GM23338 (cell line): Measurements from ENCODE around the gene CABCOCO1.

Experiments
- CREB1 ChIP-seq: fragments of 250-450 bp; sonication (Bioruptor Pico); IDR thresholded peaks from 2 replicates; pipeline ENCODE4 v1.5.0; 2020; ENCODE audit warnings: low read depth, mild to moderate bottlenecking, moderate library complexity
- CTCF ChIP-seq, 2 experiments: fragments of 200-600 bp in 1 of 2; sonication (generic) in 1 of 2; conservative IDR thresholded peaks; 2 replicates each; pipeline versions ENCODE4 v1.5.1 to v1.6.1; 2016 to 2017; ENCODE audit warnings: antibody characterized with exemption in 2 of 2, low read depth in 2 of 2, mild to moderate bottlenecking in 2 of 2, moderate library complexity in 1 of 2
- EZH2 ChIP-seq: fragments of 200-600 bp; sonication (generic); IDR thresholded peaks from one replicate; pipeline ENCODE4 v1.8.0; 2017; ENCODE audit warnings: antibody characterized with exemption, mild to moderate bottlenecking, low read depth; ENCODE audit not compliant: unreplicated experiment
- EZH2phosphoT487 ChIP-seq: fragments of 200-600 bp; sonication (generic); IDR thresholded peaks from one replicate; pipeline ENCODE4 v1.8.1; 2018; ENCODE audit warnings: antibody characterized with exemption; ENCODE audit not compliant: unreplicated experiment
- NANOG ChIP-seq: IDR thresholded peaks from 2 replicates; pipeline ENCODE4 v1.6.1; 2016; ENCODE audit warnings: antibody characterized with exemption, borderline replicate concordance
- POLR2AphosphoS5 ChIP-seq: IDR thresholded peaks from 2 replicates; pipeline ENCODE4 v1.6.1; 2016; ENCODE audit warnings: antibody characterized with exemption, low read depth
- ZNF331 ChIP-seq: fragments of 250-450 bp; sonication (Bioruptor Pico); IDR thresholded peaks from 2 replicates; pipeline ENCODE4 v1.5.0; 2020; ENCODE audit warnings: low read depth, mild to moderate bottlenecking, moderate library complexity

GRCh38 chr10:61749291-61749690, 86.6 kb downstream of the CABCOCO1 start:
- TF ChIP-seq CTCF (conservative IDR thresholded peaks at IDR 0.05; ENCODE audit: low read depth in 2 of 2), result no peak
- no peak for TF ChIP-seq POLR2AphosphoS5
- TF ChIP-seq EZH2phosphoT487, result no peak
- no peak for TF ChIP-seq NANOG
- no peak for TF ChIP-seq EZH2
- TF ChIP-seq CREB1 (CRISPR knock-in tag), result no peak
- TF ChIP-seq ZNF331, result no peak
